ENCODE results near the gene CCDC191.

DNA sequence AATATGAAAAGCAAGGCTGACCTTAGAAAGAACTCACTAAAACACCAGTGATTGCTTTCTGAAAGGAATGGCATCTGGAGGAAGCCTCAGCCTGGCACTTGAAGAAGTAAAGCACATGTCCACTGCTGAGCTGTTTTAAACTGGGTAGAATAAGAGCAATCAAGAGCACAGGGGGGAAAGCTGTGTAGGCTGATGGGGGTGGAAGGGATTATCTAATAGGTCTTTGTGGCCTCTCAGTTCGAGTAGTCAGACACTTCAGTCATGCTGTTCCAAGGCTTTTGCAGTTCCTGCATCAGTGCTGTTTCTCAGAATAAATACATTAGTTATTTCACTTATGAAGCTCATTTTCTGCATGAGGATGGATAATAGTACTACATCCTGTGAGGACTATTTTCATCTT, 22.6 kb downstream of the CCDC191 start:
- TF ChIP-seq, protein P1, sequence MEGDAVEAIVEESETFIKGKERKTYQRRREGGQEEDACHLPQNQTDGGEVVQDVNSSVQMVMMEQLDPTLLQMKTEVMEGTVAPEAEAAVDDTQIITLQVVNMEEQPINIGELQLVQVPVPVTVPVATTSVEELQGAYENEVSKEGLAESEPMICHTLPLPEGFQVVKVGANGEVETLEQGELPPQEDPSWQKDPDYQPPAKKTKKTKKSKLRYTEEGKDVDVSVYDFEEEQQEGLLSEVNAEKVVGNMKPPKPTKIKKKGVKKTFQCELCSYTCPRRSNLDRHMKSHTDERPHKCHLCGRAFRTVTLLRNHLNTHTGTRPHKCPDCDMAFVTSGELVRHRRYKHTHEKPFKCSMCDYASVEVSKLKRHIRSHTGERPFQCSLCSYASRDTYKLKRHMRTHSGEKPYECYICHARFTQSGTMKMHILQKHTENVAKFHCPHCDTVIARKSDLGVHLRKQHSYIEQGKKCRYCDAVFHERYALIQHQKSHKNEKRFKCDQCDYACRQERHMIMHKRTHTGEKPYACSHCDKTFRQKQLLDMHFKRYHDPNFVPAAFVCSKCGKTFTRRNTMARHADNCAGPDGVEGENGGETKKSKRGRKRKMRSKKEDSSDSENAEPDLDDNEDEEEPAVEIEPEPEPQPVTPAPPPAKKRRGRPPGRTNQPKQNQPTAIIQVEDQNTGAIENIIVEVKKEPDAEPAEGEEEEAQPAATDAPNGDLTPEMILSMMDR (IDR thresholded peaks at IDR 0.05), result no peak
- no peak for TF ChIP-seq POLR2A (IDR thresholded peaks at IDR 0.05)
